ENCODE results near the gene KLC1.

The KLC1 gene

DNA sequence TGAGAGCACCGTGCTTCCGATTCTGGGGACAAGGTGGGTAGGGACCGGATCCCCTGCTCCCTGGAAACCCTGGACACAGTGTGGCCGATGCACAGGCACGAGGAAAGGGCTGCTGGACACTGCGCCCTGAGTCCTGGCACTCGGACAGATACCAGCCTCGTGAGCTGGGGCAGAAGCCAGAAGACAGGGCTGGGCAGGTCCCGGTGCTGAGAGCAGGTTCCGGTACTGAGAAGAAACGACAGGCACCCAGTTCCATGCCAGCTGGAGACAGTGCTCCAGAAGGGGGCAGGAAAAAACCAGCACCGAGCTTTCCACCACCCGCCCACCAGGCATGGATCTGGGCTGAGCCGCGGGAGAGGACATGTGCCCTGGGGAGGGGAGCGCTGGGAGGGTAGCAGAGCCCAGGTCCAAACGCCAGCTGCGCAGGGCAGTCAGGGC is 79.8 kb downstream of the KLC1 start:
- TF ChIP-seq, protein P1, sequence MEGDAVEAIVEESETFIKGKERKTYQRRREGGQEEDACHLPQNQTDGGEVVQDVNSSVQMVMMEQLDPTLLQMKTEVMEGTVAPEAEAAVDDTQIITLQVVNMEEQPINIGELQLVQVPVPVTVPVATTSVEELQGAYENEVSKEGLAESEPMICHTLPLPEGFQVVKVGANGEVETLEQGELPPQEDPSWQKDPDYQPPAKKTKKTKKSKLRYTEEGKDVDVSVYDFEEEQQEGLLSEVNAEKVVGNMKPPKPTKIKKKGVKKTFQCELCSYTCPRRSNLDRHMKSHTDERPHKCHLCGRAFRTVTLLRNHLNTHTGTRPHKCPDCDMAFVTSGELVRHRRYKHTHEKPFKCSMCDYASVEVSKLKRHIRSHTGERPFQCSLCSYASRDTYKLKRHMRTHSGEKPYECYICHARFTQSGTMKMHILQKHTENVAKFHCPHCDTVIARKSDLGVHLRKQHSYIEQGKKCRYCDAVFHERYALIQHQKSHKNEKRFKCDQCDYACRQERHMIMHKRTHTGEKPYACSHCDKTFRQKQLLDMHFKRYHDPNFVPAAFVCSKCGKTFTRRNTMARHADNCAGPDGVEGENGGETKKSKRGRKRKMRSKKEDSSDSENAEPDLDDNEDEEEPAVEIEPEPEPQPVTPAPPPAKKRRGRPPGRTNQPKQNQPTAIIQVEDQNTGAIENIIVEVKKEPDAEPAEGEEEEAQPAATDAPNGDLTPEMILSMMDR (conservative IDR thresholded peaks at IDR 0.05; ENCODE audit: low read depth, low read length) = no peak
- DNase-seq (ENCODE audit: low read depth) = no peak
- no peak overlapping the region for H3K4me3 ChIP-seq (ENCODE audit: low read depth, low read length)

DNA sequence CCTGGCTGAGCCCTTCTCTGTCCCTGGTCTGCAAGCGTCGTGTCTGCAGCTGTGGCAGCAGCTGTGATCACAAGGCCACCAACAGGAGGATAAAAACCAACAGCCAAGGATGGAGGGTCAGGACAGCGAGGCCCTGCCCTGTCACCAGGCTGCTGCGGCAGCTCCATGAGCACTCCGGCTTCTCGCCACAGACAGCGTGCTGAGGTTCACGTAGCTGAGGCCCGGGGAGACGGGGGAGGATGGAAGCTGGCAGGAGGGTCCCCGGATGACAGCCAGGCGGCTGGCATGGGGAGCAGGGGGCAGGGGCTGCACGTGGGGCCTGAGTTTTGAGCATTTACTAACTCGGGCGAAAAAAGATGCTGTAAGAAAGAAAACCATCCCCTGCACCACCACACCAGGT is 80.8 kb downstream of the KLC1 start:
- no peak for DNase-seq (ENCODE audit: low read depth)
- no peak overlapping the region for H3K4me3 ChIP-seq (ENCODE audit: low read depth, low read length)
- TF ChIP-seq, protein P1 (conservative IDR thresholded peaks at IDR 0.05; ENCODE audit: low read depth, low read length) = no peak

DNA sequence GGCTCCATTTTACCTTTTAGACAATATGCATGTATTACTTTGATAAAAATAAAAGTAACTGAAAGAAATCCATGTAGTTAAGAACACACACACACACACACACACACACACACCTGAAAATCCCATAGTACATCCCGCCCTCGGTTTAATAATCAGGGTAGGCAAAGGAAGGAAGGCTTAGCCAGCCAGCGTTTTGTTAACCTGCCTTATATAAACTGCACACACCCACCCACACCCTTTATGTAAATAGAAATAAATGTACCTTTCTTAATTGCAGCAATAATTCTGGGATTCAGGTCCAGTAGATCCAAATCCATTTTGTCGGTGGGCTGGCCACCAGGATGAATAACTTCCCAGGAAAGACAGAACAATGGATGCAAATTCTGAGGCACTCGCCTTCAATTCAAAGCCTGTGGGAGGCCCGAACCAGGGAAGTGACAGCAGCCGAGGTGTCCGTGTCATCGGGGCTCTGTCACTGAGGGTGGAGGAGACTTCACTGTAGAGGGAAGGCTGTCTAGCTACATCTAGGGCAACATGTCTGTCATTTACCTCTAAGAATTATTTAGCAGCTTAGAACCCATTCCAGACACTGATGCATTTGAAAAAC is 81.9 kb downstream of the KLC1 start:
- no peak for DNase-seq (ENCODE audit: low read depth)
- no peak overlapping the region for H3K4me3 ChIP-seq (ENCODE audit: low read depth, low read length)
- TF ChIP-seq, protein P1 (conservative IDR thresholded peaks at IDR 0.05; ENCODE audit: low read depth, low read length) = no peak

DNA sequence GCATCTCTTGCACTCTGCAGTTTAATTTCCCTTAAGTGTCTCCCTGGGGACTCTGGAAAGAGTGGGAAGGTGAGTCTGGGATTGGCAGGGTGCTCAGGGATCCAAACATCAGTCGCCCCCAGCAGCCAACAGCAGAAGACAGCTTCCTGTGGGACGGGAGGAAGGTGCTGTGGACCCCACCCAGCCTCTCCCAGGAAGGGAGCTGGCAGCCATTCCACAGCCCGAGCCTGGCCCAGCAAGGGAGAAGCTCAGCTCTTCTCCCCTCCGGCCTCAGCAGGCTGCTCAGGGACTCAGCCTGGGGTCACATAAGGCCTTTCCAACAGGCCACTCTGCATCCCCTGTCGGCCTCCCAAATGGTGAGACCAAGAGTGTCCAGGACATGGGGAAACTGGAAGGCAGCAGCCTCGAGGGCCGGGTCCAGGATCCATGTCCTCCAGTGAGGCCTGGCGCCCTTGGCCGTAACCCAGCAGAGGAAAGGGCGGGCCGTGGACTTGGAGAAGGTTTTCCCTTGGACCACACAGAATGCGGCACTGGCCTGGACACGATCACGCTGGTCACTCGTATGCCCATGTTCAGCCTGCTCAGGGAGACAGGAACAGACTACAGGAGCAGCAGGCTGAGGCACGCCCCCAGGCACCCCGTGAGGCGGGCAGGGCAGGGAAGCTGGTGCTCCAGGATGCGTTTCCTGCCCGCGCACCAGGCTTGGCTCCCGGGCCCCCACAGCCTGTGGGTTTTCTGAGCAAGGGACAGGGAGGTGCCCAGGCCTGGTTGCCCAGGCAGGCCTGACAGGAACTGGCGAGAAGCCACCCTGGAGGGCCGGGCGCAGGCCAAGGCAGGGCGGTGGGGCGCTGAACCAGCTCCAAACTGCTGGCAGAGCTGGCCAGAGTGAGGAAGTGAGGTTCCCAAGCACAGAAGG is 82.8 kb downstream of the KLC1 start:
- no peak overlapping the region for H3K4me3 ChIP-seq (ENCODE audit: low read depth, low read length)
- no peak for DNase-seq (ENCODE audit: low read depth)
- TF ChIP-seq, protein P1 (conservative IDR thresholded peaks at IDR 0.05; ENCODE audit: low read depth, low read length) = no peak

DNA sequence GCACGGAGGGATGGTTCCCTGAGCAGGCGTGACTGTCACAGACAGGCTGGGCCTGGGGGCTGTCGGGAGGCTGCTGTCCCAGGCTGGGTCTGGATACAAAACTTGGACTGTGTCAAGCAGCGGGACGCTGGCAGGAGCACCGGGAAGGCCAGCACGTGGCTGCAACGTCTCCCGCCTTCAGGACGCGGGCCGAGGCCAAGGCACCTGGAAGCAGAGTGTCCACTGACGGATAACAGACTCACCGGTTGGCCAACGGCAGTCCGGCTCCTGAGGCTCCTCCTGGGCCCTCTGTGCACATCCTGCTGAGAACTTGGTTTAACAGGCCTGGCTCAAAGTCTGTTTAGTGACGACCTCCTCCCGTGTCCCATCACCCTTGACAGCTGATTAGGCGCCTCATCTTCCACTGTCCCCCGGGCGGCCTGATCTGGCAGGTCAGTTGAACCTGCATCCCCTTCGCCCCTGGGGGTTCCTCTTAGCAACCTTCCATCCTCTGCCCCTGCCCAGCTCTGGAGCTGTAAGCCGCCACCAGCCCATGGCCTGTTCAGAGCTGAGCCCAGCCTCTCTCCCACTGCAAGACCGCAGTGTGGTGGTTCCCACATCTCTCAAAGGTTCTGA is 83.7 kb downstream of the KLC1 start:
- TF ChIP-seq, protein P1 (conservative IDR thresholded peaks at IDR 0.05; ENCODE audit: low read depth, low read length) = no peak
- H3K4me3 ChIP-seq (ENCODE audit: low read depth, low read length) = no peak overlapping the region

DNA sequence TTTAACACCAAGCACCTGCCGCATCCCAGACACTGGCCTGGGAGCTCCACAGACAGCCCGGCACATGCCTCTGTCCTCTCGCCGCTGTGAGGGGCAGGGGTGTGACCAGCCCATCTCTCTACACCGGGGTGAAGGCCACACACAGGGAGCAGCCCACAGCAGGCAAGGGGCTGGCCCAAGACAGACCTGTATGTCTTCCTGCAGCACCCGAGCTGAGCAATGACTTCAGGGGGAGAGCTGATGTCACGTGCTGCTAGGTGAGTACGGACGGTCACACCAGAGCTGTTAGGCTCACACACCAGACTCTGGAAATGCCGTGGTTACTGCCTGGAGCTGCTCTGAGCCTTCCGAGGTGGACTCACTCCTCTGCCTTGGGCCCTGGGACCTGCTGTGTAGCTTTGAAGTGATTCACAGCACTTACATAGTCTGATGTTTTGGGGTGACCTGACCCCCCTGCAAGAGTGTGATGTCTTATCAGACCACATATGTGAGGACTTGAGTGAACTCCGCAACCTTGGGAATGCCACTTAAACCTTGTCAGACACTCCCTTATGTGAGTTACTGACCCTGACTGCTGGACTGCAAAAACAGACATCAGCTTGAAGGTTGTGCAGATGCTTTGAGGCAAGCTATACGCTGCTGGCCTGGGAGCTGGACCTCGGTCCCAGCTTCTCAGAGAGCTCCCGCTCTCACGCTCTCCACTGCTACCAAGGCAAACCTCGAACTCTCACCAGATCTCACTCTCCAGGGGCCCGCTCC is 84.5 kb downstream of the KLC1 start:
- H3K4me3 ChIP-seq (ENCODE audit: low read depth, low read length) = no peak overlapping the region
- peak; percentile 10 for DNase-seq (ENCODE audit: low read depth)

More for the DNA sequence above, 83.7 kb downstream of the KLC1 start:
- DNase-seq (ENCODE audit: low read depth) = no peak

More for the DNA sequence above, 84.5 kb downstream of the KLC1 start:
- TF ChIP-seq, protein P1 (conservative IDR thresholded peaks at IDR 0.05; ENCODE audit: low read depth, low read length) = no peak

Measured in choroid plexus epithelial cell (primary cell).